Muscle layer of colon (tissue), 2 donors: ENCODE results near the gene SCRN2.

Source experiments
- H3K27ac ChIP-seq: one replicate; pipeline ENCODE4 v1.7.0; 2013; ENCODE audit warnings: low read depth, mild to moderate bottlenecking, low read length, moderate library complexity
- H3K27me3 ChIP-seq, 2 donors: one replicate each; pipeline ENCODE4 v1.7.0; 2013; ENCODE audit warnings: low read length in 2 of 2, mild to moderate bottlenecking in 2 of 2; ENCODE audit not compliant: insufficient read depth in 2 of 2, control insufficient read depth in 1 of 2
- H3K36me3 ChIP-seq: one replicate; pipeline ENCODE4 v1.7.0; 2013; ENCODE audit warnings: mild to moderate bottlenecking, low read length; ENCODE audit not compliant: insufficient read depth
- H3K4me1 ChIP-seq: one replicate; pipeline ENCODE4 v1.7.0; 2013; ENCODE audit warnings: mild to moderate bottlenecking, low read length; ENCODE audit not compliant: insufficient read depth
- H3K4me3 ChIP-seq, 2 donors: one replicate each; pipeline ENCODE4 v1.7.0; 2013; ENCODE audit warnings: low read length in 2 of 2, low read depth in 1 of 2, mild to moderate bottlenecking in 1 of 2, moderate library complexity in 1 of 2
- H3K9ac ChIP-seq: one replicate; pipeline ENCODE4 v1.7.0; 2013; ENCODE audit warnings: low read length
- H3K9me3 ChIP-seq: one replicate; pipeline ENCODE4 v1.7.0; 2013; ENCODE audit warnings: mild to moderate bottlenecking, low read length
- donor health status: abdominal sarcoma.
- donor health status: Adenocarcinoma of cecum.

SCRN2 gene

DNA sequence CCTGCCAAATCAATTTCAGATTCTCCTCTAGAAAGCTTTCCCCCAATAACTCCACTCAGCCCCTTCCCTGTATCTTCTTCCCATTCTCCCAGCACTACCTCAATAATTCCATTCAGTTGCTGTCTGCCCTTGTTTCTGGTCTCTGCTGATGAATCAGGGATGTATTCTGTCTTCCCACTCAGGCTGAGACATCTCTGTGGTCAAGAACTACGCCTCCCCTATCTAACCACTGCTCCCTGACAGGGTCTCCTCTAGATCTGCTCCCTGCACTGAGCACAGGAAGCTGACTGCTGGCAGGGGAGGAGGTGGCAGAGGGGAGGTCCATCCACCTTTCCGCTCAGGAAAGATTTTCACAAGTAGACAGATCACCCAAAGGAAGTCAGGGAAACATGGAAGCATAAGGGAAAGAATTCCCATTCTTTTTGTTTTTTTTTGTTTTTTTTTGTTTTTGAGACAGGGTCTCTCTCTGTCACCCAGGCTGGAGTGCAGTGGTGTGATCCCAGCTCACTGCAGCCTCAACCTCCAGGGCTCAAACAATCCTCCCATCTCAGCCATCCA, 38.0 kb upstream of the SCRN2 start:
- Histone ChIP-seq H3K36me3 (no peaks in the 10 kb centered on the region), H3K9ac (no peak overlapping the region), H3K4me1 (peaks cover 11% of the 10 kb centered on the region), H3K27me3 (peaks cover 0 to 20% of the 10 kb centered on the region in 2 donors), H3K4me3 (no peak overlapping the region), H3K9me3 (no peaks in the 10 kb centered on the region), H3K27ac (no peak overlapping the region)

DNA sequence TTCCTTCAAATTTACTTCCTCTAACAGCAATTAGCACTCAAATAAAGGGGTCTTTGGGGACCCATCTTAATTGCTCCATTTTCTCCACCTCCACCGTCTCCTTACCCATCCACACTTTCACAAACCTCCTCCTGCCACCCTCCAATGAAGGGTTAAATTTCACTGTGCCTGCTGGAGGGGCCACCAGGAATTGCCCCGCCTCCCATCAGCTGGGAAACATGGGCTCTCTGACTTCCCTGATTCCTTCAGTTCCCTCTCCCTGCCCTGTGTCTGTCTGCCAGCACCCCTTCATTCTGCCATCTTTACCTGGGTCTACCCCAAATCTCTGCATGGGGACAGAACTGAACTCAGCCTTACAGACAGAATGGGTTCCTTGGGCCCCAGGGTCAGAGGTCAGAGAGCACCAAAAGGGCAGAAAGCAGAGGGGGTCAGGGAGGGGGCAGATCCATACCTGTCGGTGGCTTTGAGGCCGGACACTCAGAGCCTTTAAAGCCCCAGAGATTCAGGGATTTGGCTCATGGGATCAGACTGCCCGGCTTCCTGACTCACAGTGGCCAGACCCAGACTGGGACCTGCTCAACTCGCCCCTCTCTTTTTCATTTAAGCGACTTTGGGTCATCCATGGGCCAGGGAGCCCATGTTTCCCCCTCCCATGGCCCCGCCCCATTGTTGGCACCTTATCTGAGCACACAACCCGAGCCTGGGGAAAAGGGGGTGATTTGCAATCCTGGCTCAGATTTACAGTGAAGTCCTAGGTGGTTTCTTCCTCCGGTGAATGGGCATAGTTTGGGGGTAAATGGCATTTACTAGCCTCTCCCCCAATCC, 37.3 kb upstream of the SCRN2 start:
- H3K4me1 ChIP-seq = peaks cover 11% of the 10 kb centered on the region
- H3K36me3 ChIP-seq = no peaks in the 10 kb centered on the region
- no peak overlapping the region for H3K9ac ChIP-seq
- H3K9me3 ChIP-seq = no peaks in the 10 kb centered on the region
- H3K27ac ChIP-seq = no peak overlapping the region
- no peak overlapping the region for H3K4me3 ChIP-seq
- H3K27me3 ChIP-seq = peaks cover 0 to 18% of the 10 kb centered on the region in 2 donors

DNA sequence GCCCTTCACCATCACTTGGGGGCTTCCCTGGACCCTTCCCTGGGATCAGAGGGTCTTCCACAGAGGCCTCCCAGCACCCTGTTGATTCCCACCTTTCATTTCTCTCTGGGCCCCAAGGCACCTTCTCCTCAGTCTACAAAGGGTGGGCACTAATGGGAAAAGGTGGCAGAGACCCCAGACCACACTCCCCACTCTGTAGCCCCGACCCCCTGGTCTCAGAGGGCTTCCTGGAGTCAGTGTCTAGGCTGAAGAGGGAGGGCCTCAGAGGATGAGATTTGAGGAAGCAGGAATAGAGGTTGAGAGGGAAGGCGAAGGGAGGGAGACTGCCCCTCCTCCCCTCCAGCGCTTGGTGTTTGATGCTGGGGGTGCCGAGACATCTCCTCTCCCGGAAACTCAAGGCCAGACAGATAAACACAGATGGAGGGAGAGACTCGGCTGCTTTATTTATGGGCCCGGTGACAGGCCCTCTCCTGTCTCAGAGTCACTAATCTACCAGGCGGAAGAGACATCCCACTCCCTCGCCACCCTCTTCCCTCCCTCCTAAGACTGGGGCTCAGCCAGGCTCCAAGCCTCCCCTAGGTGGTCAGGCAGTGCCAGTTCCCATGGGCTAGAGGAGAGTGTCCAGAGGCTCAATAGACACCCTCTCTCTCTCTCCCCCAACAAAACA, 36.4 kb upstream of the SCRN2 start:
- Histone ChIP-seq H3K9ac (no peak overlapping the region), H3K36me3 (no peaks in the 10 kb centered on the region), H3K4me1 (peaks cover 7% of the 10 kb centered on the region), H3K27ac (no peak overlapping the region), H3K9me3 (no peaks in the 10 kb centered on the region), H3K4me3 (no peak overlapping the region), H3K27me3 (peaks cover 0 to 27% of the 10 kb centered on the region in 2 donors)

DNA sequence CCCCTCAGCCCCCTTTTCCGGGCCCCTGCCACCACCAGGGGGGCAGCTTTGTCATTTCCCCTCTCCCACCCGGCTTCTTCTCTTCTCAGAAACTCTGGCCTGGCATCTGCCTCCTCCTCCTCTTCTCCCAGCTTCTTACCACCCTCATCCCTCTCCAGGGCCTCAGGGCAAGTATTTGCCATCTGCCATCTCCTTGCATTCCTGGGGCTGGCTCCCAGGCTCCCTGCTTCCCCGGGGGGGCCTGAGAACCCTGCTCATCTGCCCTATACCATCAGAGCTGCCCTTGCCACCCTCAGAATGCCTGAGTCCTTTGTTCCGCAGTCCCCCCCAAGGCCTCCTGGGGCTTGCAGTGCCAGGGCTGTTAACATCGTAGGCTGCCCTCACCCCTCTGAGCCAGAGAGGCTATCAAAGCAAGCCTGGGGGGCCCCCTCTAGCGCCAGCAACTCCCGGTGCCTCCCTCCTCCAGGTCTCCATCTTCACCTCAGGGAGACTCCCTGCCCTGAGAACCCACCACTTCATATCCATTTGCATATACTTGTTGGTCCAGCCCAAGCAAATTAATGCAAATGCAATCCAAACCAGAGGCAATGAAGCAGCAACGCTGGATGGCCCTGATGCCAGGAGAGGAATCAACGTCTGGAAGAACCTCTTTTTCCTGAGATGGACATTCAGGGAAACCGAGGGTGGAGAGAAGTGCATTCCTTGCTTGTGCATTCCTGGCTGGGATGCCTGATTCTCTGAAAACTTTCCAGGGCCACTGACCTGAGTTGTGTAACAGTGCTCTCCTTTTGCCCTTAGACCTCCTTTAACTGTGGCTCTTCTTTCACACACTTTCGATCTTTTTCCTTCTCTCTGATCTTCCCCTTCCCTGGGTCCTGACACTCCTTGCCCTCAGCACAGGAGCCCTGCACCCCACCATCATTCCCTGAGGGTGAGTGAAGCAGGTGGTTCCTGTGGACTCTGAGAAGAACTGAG, 34.2 kb upstream of the SCRN2 start:
- Histone ChIP-seq H3K4me3 (no peak overlapping the region), H3K9me3 (no peaks in the 10 kb centered on the region), H3K27ac (no peak overlapping the region), H3K36me3 (no peaks in the 10 kb centered on the region), H3K27me3 (peaks cover 5 to 45% of the 10 kb centered on the region in 2 donors), H3K4me1 (no peaks in the 10 kb centered on the region), H3K9ac (no peak overlapping the region)

DNA sequence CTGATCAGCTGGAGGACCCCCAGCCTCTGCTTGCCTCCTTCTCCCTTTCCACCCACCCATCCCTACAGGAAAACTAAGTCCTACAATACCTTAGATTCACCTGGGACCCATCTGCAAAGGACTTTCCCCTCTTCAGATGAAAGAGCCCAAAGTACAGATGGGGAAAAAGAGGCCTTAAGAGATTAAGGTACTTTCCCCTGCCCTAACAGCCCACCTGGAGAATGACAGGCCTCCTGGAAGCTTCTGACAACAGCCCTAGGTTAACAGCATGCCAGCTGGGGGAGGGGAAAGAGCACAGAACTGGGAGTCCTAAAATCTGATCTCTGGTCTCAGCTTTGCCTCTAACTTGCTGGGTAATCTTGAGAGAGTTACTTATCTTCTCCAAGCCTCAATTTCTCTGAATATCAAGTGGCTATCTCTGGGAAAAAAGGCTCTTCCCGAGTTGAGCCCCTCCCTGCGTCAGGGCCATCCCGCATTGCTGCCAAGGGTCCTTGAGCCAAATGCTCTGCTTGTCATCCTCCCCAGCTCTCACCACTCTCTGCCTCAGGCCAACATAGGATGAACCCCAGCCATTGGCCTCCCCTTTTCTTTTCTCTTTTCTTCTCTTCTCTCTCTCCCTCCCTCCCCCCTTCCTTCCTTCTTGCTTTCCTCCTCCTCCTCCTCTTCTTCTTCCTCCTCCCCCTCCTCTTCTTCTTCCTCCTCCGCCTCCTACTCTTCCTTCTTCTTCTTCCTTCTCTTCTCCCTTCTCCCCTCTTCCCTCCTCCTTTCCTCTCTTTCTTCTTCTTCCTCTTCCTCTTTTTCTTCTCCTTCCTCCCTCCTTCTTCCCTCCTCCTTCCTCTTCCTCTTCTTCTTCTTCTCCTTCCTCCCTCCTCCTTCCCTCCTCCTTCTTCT, 32.4 kb upstream of the SCRN2 start:
- Histone ChIP-seq H3K27me3 (peaks cover 9 to 45% of the 10 kb centered on the region in 2 donors), H3K9ac (no peak overlapping the region), H3K4me3 (no peak overlapping the region), H3K4me1 (no peaks in the 10 kb centered on the region), H3K36me3 (no peaks in the 10 kb centered on the region), H3K27ac (no peak overlapping the region), H3K9me3 (no peaks in the 10 kb centered on the region)

DNA sequence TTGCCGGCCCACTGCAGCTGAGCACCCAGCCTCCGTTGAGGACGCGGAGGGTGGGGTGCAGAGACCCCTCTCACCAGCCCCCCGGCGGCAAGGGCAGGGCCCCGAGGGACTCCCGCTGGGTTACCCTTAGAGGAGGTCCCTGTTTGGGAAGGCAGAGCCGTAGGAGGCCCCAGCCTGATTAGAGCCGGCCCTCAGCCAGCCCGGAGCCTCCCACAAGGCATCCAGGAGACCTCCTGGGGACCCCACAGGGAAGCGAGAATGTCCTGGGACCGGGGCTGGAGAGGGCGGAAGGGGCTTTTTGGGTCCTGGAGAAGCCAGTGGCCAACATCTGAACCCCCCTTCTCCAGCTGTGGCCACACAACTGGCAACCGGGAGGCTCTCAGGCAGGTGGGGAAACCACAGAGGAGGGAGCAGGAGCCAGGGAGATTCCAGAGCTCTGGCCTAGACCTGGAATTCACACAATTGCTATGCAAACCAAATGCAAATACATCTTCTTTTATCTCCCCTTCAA, 31.6 kb upstream of the SCRN2 start:
- Histone ChIP-seq H3K9me3 (no peaks in the 10 kb centered on the region), H3K27me3 (peaks cover 9 to 39% of the 10 kb centered on the region in 2 donors), H3K4me3 (no peak overlapping the region), H3K36me3 (no peaks in the 10 kb centered on the region), H3K27ac (no peak overlapping the region), H3K9ac (no peak overlapping the region), H3K4me1 (no peaks in the 10 kb centered on the region)

DNA sequence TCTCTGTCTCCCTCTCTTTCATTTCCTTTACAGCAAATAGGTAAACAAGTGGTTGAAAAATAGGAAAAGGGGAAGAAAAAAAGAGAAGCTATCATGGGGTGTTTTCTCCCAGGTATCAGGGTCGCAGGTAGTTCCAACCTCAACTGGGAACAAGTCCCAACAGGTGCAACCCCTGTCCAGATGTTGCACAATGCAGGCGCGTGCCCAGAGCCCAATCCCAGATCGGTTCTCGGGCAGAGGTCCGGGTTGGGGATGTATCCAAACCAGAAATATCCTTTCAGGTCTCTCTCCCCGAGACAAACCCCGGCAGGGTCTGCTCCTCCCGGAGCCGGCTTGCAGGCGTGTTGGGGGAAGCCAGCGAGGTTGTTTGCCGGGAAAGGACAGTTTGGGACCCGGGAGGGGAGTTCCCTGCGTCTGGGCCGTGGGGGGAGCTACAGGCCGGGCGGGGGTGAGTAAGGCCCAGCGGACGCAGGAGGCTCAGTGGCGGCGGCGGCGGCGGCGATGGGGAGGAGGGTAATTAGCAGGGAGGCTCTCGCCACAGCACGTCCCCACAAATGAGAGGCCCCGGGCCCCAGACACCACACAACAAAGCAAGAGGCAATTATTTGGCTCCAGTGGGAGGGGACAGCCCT, 31.1 kb upstream of the SCRN2 start:
- Histone ChIP-seq H3K9me3 (no peaks in the 10 kb centered on the region), H3K27ac (no peak overlapping the region), H3K4me1 (no peaks in the 10 kb centered on the region), H3K9ac (no peak overlapping the region), H3K27me3 (peaks cover 9 to 38% of the 10 kb centered on the region in 2 donors), H3K4me3 (no peak overlapping the region), H3K36me3 (no peaks in the 10 kb centered on the region)

DNA sequence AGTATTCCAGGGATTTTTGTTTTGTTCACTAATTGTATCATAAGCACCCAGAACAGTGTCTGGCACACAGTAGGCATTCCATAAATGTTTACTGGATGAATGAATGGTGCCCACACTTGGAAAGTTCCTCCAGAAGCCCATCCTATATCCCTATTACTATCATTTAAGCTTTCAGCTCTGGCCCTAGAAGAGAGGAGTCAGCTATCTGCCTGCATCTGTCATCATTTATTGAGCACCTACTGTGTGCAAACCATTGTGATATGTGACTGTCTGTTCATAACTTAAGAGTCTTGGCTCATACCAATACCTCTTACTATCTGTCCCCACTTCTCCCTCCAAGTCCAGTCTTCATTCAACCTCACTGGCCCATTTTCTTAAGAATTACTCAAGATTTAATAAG, 30.0 kb upstream of the SCRN2 start:
- H3K27me3 ChIP-seq = peaks cover 9 to 40% of the 10 kb centered on the region in 2 donors

DNA sequence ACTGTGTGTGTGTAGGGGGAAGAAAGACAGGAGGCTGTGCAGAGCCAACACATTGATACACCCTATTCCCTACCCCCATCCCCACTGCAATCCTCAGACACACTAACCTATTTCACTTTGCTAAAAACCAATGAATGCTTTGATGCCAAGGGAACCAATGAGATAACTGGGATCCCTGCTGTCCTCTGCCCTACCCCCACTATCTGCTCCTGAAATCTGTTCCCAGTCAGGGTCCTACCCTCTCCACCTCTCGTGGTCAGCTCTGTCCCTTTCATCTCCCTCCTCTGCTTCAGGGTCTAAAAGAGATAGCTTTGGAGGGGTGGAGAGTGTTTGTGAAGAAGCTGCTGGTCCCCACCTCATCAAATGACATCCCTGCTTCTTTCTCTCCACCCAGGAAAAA, 29.0 kb upstream of the SCRN2 start:
- no peak overlapping the region for H3K4me3 ChIP-seq
- H3K9me3 ChIP-seq = no peaks in the 10 kb centered on the region
- H3K27me3 ChIP-seq = peaks cover 9 to 46% of the 10 kb centered on the region in 2 donors
- H3K27ac ChIP-seq = no peak overlapping the region
- no peaks in the 10 kb centered on the region for H3K4me1 ChIP-seq
- H3K9ac ChIP-seq = no peak overlapping the region
- no peaks in the 10 kb centered on the region for H3K36me3 ChIP-seq

More for the DNA sequence above, 30.0 kb upstream of the SCRN2 start:
- H3K4me3 ChIP-seq = no peak overlapping the region
- H3K27ac ChIP-seq = no peak overlapping the region
- H3K36me3 ChIP-seq = no peaks in the 10 kb centered on the region
- H3K4me1 ChIP-seq = no peaks in the 10 kb centered on the region
- no peaks in the 10 kb centered on the region for H3K9me3 ChIP-seq
- no peak overlapping the region for H3K9ac ChIP-seq

DNA sequence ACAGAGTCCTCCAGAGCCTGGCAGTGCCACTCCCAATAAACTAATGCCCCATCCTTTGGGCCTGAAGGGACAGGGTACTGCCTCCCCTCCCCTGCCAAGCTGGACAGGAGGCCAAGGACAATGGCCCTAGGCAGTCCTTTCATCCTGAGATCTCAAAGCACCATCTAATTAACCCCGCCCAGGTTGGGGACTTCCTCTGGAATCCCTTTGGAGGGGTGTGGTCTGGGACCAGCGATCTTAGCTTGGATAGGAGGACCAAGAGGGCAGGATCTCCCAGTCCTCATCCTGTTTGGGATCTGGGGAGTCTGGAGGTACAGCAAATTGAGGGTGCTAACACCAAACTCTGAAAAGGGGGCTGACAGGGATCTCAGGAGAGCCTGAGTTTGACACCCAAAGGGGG, 28.0 kb upstream of the SCRN2 start:
- peaks cover 9 to 45% of the 10 kb centered on the region in 2 donors for H3K27me3 ChIP-seq

More for the DNA sequence above, 28.0 kb upstream of the SCRN2 start:
- no peaks in the 10 kb centered on the region for H3K4me1 ChIP-seq
- H3K9ac ChIP-seq = no peak overlapping the region
- H3K36me3 ChIP-seq = no peaks in the 10 kb centered on the region
- no peak overlapping the region for H3K27ac ChIP-seq
- no peak overlapping the region for H3K4me3 ChIP-seq
- H3K9me3 ChIP-seq = no peaks in the 10 kb centered on the region
